ENCODE measurements around the gene UGGT2. TPM values are rescaled to one million over a fixed set of nuclear protein-coding genes. Genes with fewer than 3 reads are reported as not detected.

UGGT2 gene, protein sequence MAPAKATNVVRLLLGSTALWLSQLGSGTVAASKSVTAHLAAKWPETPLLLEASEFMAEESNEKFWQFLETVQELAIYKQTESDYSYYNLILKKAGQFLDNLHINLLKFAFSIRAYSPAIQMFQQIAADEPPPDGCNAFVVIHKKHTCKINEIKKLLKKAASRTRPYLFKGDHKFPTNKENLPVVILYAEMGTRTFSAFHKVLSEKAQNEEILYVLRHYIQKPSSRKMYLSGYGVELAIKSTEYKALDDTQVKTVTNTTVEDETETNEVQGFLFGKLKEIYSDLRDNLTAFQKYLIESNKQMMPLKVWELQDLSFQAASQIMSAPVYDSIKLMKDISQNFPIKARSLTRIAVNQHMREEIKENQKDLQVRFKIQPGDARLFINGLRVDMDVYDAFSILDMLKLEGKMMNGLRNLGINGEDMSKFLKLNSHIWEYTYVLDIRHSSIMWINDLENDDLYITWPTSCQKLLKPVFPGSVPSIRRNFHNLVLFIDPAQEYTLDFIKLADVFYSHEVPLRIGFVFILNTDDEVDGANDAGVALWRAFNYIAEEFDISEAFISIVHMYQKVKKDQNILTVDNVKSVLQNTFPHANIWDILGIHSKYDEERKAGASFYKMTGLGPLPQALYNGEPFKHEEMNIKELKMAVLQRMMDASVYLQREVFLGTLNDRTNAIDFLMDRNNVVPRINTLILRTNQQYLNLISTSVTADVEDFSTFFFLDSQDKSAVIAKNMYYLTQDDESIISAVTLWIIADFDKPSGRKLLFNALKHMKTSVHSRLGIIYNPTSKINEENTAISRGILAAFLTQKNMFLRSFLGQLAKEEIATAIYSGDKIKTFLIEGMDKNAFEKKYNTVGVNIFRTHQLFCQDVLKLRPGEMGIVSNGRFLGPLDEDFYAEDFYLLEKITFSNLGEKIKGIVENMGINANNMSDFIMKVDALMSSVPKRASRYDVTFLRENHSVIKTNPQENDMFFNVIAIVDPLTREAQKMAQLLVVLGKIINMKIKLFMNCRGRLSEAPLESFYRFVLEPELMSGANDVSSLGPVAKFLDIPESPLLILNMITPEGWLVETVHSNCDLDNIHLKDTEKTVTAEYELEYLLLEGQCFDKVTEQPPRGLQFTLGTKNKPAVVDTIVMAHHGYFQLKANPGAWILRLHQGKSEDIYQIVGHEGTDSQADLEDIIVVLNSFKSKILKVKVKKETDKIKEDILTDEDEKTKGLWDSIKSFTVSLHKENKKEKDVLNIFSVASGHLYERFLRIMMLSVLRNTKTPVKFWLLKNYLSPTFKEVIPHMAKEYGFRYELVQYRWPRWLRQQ (N-terminal part only)
- 22.9 and 32.7 TPM in 2 replicates for total RNA-seq

DNA sequence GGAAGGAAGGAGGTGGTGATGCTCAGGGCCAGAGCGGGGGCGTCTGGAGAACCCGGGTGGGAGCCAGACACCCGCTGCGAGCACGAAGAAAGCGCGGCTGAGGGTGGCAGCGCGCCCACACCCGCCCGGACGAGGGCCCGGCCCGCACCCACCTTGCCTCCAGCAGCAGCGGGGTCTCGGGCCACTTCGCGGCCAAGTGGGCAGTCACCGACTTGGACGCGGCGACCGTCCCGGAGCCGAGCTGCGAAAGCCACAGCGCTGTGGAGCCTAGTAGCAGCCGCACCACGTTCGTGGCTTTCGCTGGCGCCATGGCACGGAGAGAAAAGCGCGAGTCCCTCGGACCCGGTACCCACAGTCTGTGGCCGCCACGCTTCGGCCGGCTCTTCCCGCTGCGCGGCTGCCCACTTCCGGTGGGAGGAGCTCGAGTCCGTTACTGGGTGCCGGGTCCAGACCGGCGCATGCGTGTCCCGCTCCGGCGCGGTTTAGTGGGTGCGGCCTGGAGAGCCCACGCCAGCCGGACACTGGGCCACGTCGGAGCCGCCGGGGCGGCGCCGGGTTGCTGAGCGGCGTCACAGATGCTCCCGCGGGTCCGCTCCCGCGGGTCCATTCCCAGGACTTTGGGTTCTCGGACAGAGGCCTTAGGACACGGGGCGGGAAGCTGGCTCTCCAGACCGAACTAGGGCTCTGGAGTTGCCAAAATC is at the start of gene UGGT2:
Gene UGGT2, minus strand, starts transcription at position 399 of the 701 bp plus-strand sequence. Its CDS starts 89 bp downstream, at position 310.
- peak; percentile 45 for DNase-seq (ENCODE audit: extremely low read depth, low read depth, low spot score)

DNA sequence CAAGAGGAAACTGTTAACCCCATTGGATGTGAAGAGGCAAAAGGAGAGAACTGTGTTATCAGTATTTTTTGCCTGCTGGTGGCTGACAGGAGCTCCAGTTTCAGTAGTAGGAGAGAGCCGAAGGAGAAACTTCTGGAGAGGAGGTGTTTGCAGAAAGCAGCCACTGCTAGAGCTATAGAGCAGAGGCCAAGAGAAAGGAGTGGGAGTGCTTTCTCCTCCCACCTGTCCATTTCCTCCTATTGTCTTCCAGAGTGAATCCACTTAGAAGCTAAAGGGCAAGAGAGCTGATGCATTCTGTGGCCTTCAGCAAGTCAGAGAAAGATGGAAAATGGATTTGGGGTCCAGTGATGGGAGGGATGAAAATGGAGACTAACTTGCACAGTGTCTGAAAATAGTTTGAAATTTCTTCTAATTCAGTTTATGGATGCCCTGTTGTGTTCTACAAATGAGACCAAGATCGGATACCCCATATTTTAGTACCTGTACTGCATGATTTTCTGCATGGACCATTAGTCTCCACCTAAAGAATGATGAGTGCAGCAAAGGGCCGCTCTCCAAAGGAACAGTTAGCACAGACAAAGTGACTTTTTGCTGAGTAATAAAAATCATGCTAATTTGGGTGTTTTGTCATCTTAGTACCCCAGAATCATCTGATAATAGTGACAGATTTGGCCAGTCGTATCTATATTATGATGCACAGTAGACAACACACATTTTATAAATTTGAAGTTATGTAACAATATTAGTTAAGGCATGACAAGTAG is 47.4 kb upstream of the UGGT2 start:
- no peak for DNase-seq (ENCODE audit: extremely low read depth, low read depth, low spot score)

DNA sequence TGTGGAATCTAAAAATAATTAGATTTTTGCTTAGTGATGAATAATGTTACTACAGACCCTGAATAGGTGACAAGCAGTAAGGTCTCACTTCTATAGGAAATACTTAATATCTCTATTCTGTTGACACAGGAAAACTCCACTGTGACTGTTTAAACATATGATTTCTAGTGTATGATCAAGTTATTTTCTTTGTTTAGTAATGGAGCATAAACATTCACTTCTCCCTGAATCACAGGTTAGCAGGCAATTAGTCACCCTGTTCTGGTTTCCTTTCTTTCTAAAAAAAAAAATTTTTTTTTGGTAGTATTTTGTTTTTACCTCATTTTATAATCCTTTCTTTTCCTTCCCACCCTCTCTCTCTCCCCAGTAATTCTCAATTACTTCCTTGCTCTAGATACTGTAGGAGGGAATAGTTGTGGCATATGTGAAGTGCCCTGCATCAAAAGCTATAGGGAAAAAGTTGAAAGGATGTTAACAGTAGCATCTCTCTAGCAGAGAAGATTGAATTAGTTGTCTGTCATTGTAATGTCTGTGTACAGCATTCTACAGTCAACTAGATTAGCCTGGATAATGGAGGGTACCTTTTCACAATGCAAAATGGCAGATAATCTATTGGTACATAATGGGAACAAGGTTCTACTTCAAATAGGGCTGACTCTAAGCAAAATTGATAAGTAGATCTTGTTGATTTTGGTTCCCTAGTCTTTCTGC is 40.2 kb upstream of the UGGT2 start:
- no peak for DNase-seq (ENCODE audit: extremely low read depth, low read depth, low spot score)

DNA sequence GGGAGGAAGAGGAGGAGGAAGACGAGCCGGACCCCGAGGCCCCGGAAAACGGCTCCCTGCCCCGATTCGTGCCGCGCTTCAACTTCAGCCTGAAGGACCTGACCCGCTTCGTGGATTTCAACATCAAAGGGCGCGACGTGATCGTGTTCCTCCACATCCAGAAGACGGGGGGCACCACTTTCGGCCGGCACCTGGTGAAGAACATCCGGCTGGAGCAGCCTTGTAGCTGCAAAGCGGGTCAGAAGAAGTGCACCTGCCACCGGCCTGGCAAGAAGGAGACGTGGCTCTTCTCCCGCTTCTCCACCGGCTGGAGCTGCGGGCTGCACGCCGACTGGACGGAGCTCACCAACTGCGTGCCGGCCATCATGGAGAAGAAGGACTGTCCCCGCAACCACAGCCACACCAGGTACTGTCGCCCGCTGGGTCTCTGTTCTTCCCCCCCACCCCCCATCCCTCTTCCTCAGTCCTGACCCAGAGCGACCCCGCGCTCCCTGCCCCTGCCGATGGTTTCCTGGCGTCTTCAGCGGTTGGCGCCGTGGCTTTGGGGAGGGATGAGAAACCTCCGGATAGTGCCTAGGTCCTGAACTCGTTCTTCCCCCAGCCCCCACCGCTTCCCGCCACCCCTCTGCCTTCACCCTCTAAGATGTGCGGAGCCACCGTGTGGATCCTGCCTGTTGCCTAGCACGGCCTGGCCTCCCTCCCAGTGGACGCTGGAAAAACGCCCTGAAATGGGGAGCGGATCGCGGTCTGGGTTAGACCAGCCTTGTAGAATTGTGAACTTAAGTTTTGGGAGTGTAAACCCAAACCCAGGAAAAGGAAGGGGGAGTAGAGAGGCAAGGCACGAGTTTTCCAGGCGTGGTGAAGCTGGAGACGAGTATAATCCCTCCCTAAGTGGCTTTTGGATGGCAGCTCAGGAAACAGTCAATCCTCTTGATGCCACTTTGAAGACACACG is 38.2 kb upstream of the UGGT2 start:
- DNase-seq (ENCODE audit: extremely low read depth, low read depth, low spot score): no peak

DNA sequence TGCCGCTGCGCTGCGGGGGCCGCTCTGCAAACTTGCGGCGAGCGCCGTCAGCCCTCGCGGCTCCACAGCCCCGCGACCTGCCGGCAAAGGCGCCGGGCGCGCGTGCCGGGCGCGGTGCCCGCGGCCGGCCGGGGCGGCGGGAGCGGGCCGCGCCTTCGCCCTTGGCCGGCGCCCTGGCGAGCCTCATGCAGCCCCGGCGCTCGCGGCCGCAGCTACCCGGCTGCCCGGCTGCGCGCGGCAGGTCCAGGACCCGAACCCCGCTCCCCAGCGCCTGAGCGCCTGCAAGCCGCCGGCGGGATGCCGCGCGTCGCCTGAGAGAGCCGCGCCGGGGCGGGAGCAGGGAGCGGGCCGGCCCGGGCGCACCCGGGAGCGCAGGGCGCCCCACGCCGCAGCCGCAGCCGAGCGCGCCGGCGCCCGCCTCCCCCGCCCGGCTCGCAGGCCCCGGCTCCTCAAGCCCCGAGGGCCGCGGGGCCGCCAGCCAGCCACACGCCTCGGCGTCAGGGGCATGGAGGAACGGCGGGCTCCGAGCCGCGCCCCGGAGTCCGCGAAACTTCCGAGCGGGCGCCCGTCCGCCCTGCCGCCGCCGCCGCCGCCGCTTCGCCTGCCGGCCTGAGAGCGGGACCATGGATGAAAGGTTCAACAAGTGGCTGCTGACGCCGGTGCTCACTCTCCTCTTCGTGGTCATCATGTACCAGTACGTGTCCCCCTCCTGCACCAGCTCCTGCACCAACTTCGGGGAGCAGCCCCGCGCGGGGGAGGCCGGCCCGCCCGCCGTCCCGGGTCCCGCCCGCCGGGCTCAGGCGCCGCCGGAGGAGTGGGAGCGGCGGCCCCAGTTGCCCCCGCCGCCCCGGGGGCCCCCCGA is 37.3 kb upstream of the UGGT2 start:
- no peak for DNase-seq (ENCODE audit: extremely low read depth, low read depth, low spot score)

DNA sequence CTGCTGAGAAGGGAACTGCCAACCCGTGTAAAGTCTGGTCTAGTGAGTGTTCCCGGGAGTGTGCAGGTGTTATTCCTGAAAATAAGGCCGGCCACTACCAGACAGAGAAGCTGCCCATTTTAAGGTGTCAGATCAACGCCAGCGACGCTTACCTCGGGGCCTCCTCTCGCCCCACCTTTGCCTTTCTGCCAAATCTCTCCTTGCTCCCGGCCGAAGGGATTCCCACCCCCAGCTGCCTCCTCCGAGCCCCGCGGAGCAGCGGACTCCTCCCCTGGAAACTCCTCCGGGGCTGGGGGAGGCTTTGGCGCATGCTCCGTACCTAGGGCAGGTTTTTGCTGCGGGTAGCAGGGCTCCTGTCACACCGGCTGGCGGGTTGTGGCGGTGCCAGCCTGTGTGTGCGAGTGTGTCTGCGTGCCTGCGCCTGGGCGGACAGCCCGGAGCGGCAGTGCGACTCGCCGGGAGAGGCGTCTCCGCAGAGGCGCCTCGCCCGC is 36.6 kb upstream of the UGGT2 start, which contains the start of gene HS6ST3:
Gene HS6ST3, plus strand, starts transcription at position 359 of the 491 bp plus-strand sequence.
- no peak for DNase-seq (ENCODE audit: extremely low read depth, low read depth, low spot score)

DNA sequence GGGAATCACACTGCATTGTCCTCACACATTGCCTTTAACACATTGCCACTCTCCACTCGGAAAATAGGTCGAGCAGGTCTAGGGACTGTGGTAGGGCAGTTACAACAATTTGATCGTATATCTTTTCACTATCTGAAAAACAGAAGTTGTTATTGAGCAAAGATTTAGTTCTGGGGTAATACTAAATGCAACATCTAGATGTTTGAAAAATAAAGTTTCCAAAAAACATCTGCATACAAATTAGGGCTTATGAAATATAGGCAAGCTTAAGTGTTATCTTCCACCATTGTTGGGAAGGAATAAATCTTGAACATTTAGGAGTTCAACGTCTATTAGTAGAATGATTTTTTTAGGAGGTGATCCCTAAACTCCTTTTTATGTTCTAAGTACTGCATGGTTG is 35.9 kb upstream of the UGGT2 start:
- DNase-seq (ENCODE audit: extremely low read depth, low read depth, low spot score): no peak

DNA sequence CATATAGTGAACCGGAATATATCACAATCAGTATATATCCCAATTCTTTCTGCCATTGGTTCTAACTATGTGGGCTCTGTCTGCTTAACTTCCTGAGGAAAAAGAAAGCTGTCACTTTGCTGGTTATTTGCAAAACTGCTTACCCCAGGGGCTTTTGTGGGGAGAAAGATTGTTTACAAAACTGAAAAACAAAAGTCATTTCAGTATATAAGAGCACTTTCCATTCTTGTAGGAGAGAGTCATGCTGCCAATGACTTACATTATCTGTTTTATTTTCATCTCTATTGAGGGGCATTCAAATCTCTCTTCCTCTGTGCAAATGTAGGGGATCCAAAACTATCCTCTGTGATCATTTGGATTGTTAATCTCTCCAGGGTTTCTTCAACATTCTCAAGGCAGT is 33.5 kb upstream of the UGGT2 start:
- DNase-seq (ENCODE audit: extremely low read depth, low read depth, low spot score): no peak

DNA sequence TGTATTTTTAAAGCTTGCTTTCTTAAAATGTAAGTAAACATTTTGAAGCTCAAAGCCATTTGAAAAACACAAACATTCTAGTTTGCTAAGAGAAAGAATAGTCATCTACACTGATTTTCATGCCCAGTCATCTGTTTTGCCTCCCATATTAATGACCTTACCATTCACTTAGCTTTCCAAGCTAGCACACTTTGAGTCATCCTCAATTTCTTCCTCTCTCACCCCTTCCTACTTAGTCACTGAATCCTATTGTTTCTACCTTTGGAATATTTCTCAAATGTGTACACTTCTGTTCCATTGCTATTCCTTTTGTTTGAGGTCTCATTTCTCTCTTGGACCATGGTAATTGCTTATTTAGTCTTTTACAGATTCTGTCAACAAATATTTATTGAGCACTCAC is 29.4 kb upstream of the UGGT2 start:
- DNase-seq (ENCODE audit: extremely low read depth, low read depth, low spot score): no peak

DNA sequence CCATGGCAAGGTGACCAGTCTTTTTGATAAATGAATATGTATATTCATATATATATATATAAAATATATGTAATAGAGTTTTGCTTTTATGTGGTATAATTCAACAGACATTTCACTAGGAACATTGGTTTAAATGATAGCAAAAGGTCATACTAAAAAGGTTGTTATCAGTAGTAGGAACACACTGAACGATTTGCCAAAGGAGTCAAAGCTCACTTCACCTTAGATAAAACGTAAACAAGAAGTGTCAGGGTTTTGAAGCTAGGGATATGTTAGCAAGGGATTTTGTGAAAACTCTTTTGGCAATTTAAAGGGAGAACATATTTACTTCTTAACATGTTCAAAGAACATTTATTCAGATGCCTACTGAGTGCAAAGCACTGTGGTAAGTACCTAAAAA is 28.7 kb upstream of the UGGT2 start:
- DNase-seq (ENCODE audit: extremely low read depth, low read depth, low spot score): no peak

DNA sequence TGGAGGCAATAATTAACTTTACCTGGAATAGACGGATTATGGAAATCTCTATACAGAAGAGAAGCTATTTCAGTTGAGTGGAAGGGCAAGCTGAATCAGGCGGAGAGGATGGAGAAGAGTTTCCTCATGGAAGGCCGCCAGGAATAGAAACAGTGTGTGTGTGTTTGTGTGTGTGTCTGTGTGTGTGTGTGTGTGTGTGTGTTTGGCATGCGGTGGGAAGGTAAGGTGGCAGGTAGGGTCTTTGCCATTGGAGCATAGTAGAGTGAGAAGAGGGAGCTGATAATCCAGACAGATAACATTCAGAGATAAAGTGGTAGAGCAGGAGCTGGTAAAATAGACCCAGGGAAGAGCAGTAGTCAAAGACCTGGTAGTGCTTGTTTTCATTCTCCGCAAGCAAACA is 27.5 kb upstream of the UGGT2 start:
- DNase-seq (ENCODE audit: extremely low read depth, low read depth, low spot score): no peak

DNA sequence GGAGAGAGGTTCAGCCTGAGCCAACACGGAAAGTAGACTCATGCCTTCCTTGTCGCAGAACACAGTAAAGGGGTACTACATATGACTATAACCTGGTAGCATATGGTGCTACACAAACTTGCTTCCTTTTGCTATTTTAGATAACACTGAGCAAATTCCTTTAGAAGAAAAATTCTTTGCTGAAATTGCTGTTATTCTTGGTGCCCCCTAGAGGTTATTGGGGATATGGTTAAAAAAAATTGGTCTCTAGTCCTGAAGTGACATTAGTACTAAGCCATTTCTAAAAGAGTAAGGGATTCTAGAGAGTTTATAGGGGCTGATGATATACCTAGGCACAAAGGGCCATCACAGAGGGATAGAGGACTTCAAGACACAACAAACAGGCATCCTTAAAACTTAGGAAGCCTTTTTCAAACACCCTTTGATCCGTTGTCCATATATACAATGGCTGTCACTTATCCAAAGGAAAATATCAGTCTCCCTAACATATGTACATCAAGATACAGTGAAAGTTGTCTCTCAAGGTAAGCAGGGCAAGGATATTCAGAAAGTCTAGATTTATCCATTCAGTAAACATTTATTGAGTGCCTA is 22.8 kb upstream of the UGGT2 start:
- no peak for DNase-seq (ENCODE audit: extremely low read depth, low read depth, low spot score)

DNA sequence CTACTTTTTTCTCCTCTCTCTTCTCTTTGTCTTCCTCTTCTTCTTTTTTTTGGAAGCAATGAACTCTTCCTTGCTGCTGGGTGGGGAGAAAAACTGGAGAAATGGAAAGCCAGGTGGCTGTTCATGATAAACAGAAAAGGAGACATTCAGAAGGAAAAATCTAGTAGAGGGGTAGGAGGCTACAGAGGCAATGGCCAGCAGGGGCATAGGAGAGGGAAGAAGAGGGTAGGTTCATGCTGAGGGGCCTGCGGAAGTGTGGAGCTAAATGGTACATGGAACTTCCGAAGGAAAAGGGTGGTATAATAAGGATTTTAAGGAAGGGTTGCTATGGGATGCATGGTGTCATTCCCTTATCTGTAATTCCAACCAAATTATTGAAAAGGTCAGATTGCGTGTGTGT is 19.2 kb upstream of the UGGT2 start:
- DNase-seq (ENCODE audit: extremely low read depth, low read depth, low spot score): no peak

DNA sequence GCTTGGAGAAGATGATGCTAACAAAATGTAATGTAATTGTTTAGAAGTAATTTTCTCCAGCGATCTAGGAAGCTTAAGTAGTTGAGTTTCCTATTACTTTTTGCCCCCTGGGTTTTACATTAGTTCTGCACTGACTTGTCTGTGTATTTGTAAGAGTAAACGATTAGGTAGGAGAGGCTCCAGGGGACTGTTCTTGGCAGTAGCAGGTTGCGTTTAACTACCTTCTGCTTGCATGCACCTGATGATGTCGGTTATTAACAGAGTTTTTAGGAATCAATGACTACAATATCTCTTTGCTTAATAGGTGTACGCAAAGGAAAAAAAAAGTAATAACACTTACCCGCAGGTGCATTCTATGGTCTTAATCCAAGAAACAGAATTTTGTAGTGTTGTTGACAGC is 18.3 kb upstream of the UGGT2 start:
- DNase-seq (ENCODE audit: extremely low read depth, low read depth, low spot score): no peak

DNA sequence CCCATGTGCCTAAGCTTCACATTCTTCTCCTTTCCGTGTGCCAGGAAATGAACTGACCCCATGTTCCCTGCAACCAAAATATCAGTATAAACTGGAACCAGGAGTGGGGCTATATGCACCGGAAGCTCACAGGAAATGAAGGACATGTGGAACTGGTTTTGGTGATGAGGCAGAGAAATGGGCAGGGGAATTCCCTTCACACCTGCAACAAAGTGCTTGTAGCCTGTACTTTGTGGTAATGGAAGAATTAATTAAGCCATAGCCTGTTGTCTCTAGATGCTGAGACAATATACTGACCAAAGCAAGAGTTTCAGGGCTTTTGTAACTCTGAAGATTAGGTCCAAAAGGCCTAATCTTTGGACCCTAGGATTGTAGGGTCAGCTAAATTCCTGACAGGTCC is 15.5 kb upstream of the UGGT2 start:
- DNase-seq (ENCODE audit: extremely low read depth, low read depth, low spot score): no peak

DNA sequence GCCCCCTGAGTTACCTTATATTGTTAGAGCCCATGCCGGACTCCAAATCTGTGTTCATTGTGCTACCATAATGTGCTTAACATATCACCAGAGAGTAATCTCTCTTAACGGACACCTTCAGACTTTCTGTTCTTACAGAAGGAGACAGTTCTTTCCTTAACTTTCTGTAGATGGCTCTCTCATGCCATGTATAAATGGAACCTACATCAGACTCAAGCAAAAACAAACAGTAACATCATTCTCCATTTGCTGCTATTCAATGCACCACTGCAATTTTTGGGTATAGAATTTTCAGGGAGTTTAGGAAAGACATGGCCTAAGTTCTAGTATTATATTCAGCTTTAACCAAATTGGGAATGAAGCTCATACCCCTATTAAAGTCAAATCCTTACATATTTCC is 12.6 kb upstream of the UGGT2 start:
- no peak for DNase-seq (ENCODE audit: extremely low read depth, low read depth, low spot score)

Data from glomerular endothelial cell (primary cell).